HEK293T (cell line): Measurements from ENCODE around the gene NPAS3.

Experiments
- CTCF ChIA-PET: fragments of 350-600 bp; formaldehyde crosslinking; extraction: SDS; loops from one replicate; lab custom pipeline; 2021; ENCODE audit warnings: antibody characterized with exemption, inconsistent platforms; lab: Yijun Ruan, JAX
- POLR2A ChIA-PET: fragments of 350-600 bp; formaldehyde crosslinking; extraction: SDS; loops from one replicate; lab custom pipeline; 2020; ENCODE audit warnings: antibody characterized with exemption, inconsistent platforms; lab: Yijun Ruan, JAX
- DNase-seq: peaks from one replicate; pipeline ENCODE4 v3.0.0; 2012; ENCODE audit warnings: mixed read lengths; ENCODE audit errors: extremely low spot score
- ARNT ChIP-seq: fragments of 450-650 bp; IDR thresholded peaks from 2 replicates; pipeline ENCODE4 v1.6.1; 2017; ENCODE audit warnings: mild to moderate bottlenecking
- BHLHE40 ChIP-seq: fragments of 450-650 bp; IDR thresholded peaks from 2 replicates; pipeline ENCODE4 v1.6.1; 2016; ENCODE audit warnings: mild to moderate bottlenecking, moderate library complexity, borderline replicate concordance
- CTBP1 ChIP-seq: fragments of 450-650 bp; IDR thresholded peaks from 2 replicates; pipeline ENCODE4 v1.6.1; 2016; ENCODE audit warnings: borderline replicate concordance
- ELF4 ChIP-seq: fragments of 450-650 bp; IDR thresholded peaks from 2 replicates; pipeline ENCODE4 v1.6.1; 2017; ENCODE audit warnings: antibody characterized with exemption
- FOXA1 ChIP-seq: fragments of 450-650 bp; IDR thresholded peaks from 2 replicates; pipeline ENCODE4 v1.6.1; 2016; ENCODE audit warnings: mild to moderate bottlenecking
- FOXK2 ChIP-seq: fragments of 450-650 bp; IDR thresholded peaks from 2 replicates; pipeline ENCODE4 v1.6.1; 2016; ENCODE audit warnings: mild to moderate bottlenecking
- FOXM1 ChIP-seq: fragments of 450-650 bp; IDR thresholded peaks from 2 replicates; pipeline ENCODE4 v1.6.1; 2017; ENCODE audit warnings: mild to moderate bottlenecking, borderline replicate concordance
- HDGF ChIP-seq: fragments of 450-650 bp; IDR thresholded peaks from 2 replicates; pipeline ENCODE4 v1.6.1; 2017; ENCODE audit warnings: antibody characterized with exemption, borderline replicate concordance
- L3MBTL2 ChIP-seq: fragments of 450-650 bp; conservative IDR thresholded peaks from 2 replicates; pipeline ENCODE4 v1.6.1; 2016; ENCODE audit warnings: mild to moderate bottlenecking
- LEF1 ChIP-seq: fragments of 450-650 bp; IDR thresholded peaks from 2 replicates; pipeline ENCODE4 v1.6.1; 2017; ENCODE audit warnings: mild to moderate bottlenecking, borderline replicate concordance
- NFRKB ChIP-seq: fragments of 450-650 bp; IDR thresholded peaks from 2 replicates; pipeline ENCODE4 v1.6.1; 2016; ENCODE audit warnings: mild to moderate bottlenecking, moderate library complexity
- SP1 ChIP-seq: fragments of 450-650 bp; IDR thresholded peaks from 2 replicates; pipeline ENCODE4 v1.6.1; 2017
- SUZ12 ChIP-seq: fragments of 450-650 bp; IDR thresholded peaks from 2 replicates; pipeline ENCODE4 v1.6.1; 2016; ENCODE audit warnings: mild to moderate bottlenecking
- TARDBP ChIP-seq: fragments of 450-650 bp; IDR thresholded peaks from 2 replicates; pipeline ENCODE4 v1.6.1; 2016
- ZNF384 ChIP-seq: fragments of 450-650 bp; IDR thresholded peaks from 2 replicates; pipeline ENCODE4 v1.6.1; 2016
- TF ChIP-seq, protein P1 (sequence below): fragments of 450-650 bp; IDR thresholded peaks from 2 replicates; pipeline ENCODE4 v1.6.1; 2016

Gene NPAS3

GRCh38 chr14:33527023-33527634 lies 588.5 kb downstream of the NPAS3 start:
- ChIA-PET POLR2A (no interaction called here), CTCF (interaction anchor here (0.6 kb wide), 1 partner anchor 10 kb away, joined by 3 read pairs; no protein-coding TSS in a partner anchor)
- no peak for DNase-seq
- TF ChIP-seq SUZ12 (no peak), SP1 (no peak), CTBP1 (no peak), ELF4 (no peak), FOXK2 (no peak), LEF1 (no peak), ARNT (no peak)
- TF ChIP-seq, protein P1, sequence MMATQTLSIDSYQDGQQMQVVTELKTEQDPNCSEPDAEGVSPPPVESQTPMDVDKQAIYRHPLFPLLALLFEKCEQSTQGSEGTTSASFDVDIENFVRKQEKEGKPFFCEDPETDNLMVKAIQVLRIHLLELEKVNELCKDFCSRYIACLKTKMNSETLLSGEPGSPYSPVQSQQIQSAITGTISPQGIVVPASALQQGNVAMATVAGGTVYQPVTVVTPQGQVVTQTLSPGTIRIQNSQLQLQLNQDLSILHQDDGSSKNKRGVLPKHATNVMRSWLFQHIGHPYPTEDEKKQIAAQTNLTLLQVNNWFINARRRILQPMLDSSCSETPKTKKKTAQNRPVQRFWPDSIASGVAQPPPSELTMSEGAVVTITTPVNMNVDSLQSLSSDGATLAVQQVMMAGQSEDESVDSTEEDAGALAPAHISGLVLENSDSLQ: no peak

- POLR2A ChIA-PET: no interaction called here
- CTCF ChIA-PET: no interaction called here
These were observed 590.0 kb downstream of the NPAS3 start for GRCh38 chr14:33528655-33529054.

GRCh38 chr14:33529787-33530757 lies 591.4 kb downstream of the NPAS3 start:
- TF ChIP-seq TARDBP (no peak), LEF1 (no peak), HDGF (no peak), L3MBTL2 (no peak), FOXM1 (no peak), SUZ12 (no peak), FOXA1 (no peak), FOXK2 (no peak), ARNT (no peak), BHLHE40 (no peak), SP1 (no peak), ELF4 (no peak), ZNF384 (no peak)
- TF ChIP-seq, protein P1: no peak
- ChIA-PET CTCF (interaction anchor here (0.5 kb wide), 1 partner anchor 1024 kb away, joined by 3 read pairs; no protein-coding TSS in a partner anchor), POLR2A (no interaction called here)
- DNase-seq: no peak

More at GRCh38 chr14:33528655-33529054, 590.0 kb downstream of the NPAS3 start:
- TF ChIP-seq ARNT: no peak
- TF ChIP-seq, protein P1: no peak
- no peak for TF ChIP-seq L3MBTL2
- TF ChIP-seq ZNF384: no peak
- TF ChIP-seq FOXA1: no peak
- TF ChIP-seq BHLHE40: no peak
- TF ChIP-seq FOXK2: no peak
- no peak for TF ChIP-seq SP1
- TF ChIP-seq ELF4: no peak
- TF ChIP-seq SUZ12: no peak
- TF ChIP-seq TARDBP: no peak
- no peak for TF ChIP-seq LEF1
- TF ChIP-seq NFRKB: no peak
- DNase-seq: no peak

GRCh38 chr14:33532553-33532952 lies 593.9 kb downstream of the NPAS3 start:
- TF ChIP-seq ELF4: no peak
- DNase-seq: no peak
- ChIA-PET POLR2A (no interaction called here), CTCF (no interaction called here)

DNA sequence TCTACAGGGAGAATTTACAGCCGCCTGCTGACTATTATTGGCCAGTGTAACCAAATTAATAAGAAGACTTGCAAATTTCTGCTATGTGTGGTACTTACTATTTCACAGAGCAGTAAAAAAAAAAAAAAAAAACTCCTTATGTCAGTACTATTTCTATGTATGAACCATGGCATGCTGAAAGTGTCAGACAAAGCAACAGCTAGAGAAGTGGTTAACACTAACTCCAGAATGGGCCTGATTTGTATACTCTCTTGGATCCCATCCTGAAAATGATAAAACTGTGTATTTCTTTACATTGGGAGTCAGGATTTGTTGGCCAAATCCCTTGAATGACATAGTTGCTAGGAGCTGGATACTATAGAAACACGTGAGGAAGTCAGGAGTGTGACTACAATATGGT lies 595.4 kb downstream of the NPAS3 start:
- ChIA-PET POLR2A (no interaction called here), CTCF (no interaction called here)
- DNase-seq: no peak
- no peak for TF ChIP-seq HDGF
- TF ChIP-seq LEF1: no peak
- no peak for TF ChIP-seq SP1
- no peak for TF ChIP-seq ELF4
- TF ChIP-seq, protein P1: no peak
- TF ChIP-seq ZNF384: no peak
- no peak for TF ChIP-seq FOXK2
- no peak for TF ChIP-seq CTBP1
- TF ChIP-seq L3MBTL2: no peak
- no peak for TF ChIP-seq NFRKB
- TF ChIP-seq ARNT: no peak
- no peak for TF ChIP-seq SUZ12
- TF ChIP-seq TARDBP: no peak
- no peak for TF ChIP-seq FOXM1
